Measurements from ENCODE around the gene NOC4L.

The NOC4L gene

GRCh38 chr12:132111654-132112304, 32.5 kb upstream of the NOC4L start:
- DNase-seq (ENCODE audit: low read depth) = no peak
- in situ Hi-C loops (cut with HindIII; ENCODE audit: low sequenced_read_pairs) = no loop called here
- TF ChIP-seq, protein P1, sequence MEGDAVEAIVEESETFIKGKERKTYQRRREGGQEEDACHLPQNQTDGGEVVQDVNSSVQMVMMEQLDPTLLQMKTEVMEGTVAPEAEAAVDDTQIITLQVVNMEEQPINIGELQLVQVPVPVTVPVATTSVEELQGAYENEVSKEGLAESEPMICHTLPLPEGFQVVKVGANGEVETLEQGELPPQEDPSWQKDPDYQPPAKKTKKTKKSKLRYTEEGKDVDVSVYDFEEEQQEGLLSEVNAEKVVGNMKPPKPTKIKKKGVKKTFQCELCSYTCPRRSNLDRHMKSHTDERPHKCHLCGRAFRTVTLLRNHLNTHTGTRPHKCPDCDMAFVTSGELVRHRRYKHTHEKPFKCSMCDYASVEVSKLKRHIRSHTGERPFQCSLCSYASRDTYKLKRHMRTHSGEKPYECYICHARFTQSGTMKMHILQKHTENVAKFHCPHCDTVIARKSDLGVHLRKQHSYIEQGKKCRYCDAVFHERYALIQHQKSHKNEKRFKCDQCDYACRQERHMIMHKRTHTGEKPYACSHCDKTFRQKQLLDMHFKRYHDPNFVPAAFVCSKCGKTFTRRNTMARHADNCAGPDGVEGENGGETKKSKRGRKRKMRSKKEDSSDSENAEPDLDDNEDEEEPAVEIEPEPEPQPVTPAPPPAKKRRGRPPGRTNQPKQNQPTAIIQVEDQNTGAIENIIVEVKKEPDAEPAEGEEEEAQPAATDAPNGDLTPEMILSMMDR (IDR thresholded peaks at IDR 0.05; ENCODE audit: low read depth, low read length, missing control alignments) = no peak
- no peak overlapping the region for H3K4me3 ChIP-seq (ENCODE audit: low read depth, low read length)

- TF ChIP-seq, protein P1 (IDR thresholded peaks at IDR 0.05; ENCODE audit: low read depth, low read length, missing control alignments) = no peak
- in situ Hi-C loops (cut with HindIII; ENCODE audit: low sequenced_read_pairs) = no loop called here
- H3K4me3 ChIP-seq (ENCODE audit: low read depth, low read length) = no peak overlapping the region
- DNase-seq (ENCODE audit: low read depth) = no peak
These were observed 29.6 kb upstream of the NOC4L start for GRCh38 chr12:132114667-132115066.

DNA sequence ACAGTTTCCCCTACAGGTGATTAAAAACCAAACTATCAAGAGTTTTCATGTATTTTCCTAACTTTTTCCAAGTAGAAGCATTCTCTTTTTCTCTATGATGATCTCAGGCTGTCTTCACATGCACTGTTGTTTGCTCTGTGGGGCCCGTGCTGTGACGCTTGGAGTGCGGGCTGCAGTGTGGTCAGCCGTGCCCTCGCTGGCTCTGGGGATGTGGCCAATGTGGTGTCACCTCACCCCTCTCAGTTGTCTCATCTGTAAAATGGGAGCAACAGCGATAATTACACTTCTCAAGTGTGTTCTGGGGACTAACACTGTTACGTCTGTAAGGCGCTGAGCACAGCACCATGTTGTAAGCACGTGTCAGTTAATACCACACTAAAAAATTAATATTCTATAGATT, 28.8 kb upstream of the NOC4L start:
- TF ChIP-seq, protein P1 (IDR thresholded peaks at IDR 0.05; ENCODE audit: low read depth, low read length, missing control alignments) = no peak
- in situ Hi-C loops (cut with HindIII; ENCODE audit: low sequenced_read_pairs) = no loop called here
- H3K4me3 ChIP-seq (ENCODE audit: low read depth, low read length) = no peak overlapping the region
- DNase-seq (ENCODE audit: low read depth) = no peak

GRCh38 chr12:132116709-132117557, 27.3 kb upstream of the NOC4L start:
- DNase-seq (ENCODE audit: low read depth) = no peak
- TF ChIP-seq, protein P1 (IDR thresholded peaks at IDR 0.05; ENCODE audit: low read depth, low read length, missing control alignments) = no peak
- no peak overlapping the region for H3K4me3 ChIP-seq (ENCODE audit: low read depth, low read length)
- in situ Hi-C loops (cut with HindIII; ENCODE audit: low sequenced_read_pairs) = no loop called here

- in situ Hi-C loops (cut with HindIII; ENCODE audit: low sequenced_read_pairs) = no loop called here
- no peak for DNase-seq (ENCODE audit: low read depth)
- H3K4me3 ChIP-seq (ENCODE audit: low read depth, low read length) = no peak overlapping the region
- TF ChIP-seq, protein P1 (IDR thresholded peaks at IDR 0.05; ENCODE audit: low read depth, low read length, missing control alignments) = no peak
These were observed 26.7 kb upstream of the NOC4L start for GRCh38 chr12:132117558-132117875.

DNA sequence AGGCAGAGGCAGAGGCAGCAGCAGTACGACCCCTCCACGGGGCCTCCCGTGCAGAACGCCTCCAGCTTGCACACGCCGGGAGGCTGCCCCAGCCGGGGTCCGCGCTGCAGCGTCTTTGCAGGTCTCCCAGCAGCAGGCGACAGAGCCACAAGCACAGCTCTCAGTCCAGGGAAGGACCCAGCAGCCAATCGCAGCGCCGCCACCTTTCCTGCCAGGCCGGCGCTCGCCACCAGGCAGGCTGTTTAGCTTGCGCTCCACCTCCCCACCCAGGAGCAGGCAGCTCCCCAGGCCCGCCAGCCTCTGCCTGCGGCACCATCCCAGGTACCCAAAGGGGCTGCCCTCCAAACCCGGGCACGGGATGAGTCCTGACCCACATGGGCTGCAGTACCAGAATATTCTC, 25.4 kb upstream of the NOC4L start:
- TF ChIP-seq, protein P1 (IDR thresholded peaks at IDR 0.05; ENCODE audit: low read depth, low read length, missing control alignments) = no peak
- no peak for DNase-seq (ENCODE audit: low read depth)
- H3K4me3 ChIP-seq (ENCODE audit: low read depth, low read length) = no peak overlapping the region
- in situ Hi-C loops (cut with HindIII; ENCODE audit: low sequenced_read_pairs) = no loop called here

Data from astrocyte of the cerebellum (primary cell).